Hippocampal formation (tissue), 2 donors: ENCODE results near the gene PTPRD.

Experiments used
- DNase-seq, 2 donors: peaks; one replicate each; lab custom pipeline; 2025; lab: John Stamatoyannopoulos, UW

Gene PTPRD

DNA sequence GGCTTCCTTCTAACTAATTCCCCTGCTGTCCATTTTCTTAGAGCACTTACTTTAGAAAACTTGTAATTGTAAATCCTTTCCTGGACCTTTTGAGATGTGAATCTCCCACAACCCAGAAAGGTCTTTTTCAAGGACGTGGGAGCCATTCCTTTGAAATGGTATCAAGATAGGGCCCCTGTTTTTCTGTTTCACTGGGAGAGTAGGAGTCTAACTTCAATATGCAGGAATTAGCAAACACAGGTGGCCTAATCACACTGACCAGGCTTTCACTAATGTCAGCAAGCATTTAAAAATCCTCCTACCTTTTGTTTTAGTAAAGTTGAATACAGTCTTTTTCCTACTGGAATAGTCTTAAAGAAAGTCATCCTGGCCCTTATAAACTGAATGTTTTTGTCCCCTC lies 558.3 kb downstream of the PTPRD start:
- no peak for DNase-seq

GRCh38 chr9:10052916-10053315 lies 559.9 kb downstream of the PTPRD start:
- no peak for DNase-seq

DNA sequence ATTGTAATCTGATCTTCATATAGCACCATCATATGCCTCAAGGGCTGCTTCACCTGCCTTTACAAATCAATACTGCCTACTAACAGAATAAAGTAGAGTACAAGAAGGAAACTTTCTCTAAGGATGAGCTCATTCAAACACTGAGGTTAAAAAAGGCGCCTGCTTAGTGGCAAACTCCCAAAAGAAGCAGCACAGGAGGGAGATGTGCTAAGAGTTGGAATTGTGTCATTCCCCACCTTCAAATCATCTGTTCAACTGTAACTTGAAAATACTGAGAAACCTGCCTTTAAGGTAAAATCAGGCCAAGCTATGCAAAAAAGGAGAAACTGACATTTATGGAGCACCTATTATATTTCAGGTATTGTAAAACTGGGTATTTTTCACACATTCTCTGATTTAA lies 560.6 kb downstream of the PTPRD start:
- DNase-seq: peak in 1 of 2 donors; percentile 30

DNA sequence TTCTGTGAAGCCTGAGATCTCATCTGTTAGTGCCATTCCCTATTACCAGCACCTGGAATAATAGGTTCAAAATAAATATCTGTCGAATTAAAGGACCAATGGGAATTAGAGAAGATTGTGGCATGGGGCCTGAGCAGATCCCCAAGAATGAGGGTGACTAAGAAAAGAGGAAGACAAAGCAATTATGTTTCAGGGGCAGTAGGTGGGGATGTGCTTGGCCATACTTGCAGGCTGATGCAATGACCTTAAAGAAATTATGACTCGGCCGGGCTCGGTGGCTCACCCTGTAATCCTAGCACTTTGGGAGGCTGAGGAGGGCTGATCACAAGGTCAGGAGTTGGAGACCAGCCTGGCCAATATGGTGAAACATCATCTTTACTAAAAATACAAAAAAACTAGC lies 562.8 kb downstream of the PTPRD start:
- no peak for DNase-seq

DNA sequence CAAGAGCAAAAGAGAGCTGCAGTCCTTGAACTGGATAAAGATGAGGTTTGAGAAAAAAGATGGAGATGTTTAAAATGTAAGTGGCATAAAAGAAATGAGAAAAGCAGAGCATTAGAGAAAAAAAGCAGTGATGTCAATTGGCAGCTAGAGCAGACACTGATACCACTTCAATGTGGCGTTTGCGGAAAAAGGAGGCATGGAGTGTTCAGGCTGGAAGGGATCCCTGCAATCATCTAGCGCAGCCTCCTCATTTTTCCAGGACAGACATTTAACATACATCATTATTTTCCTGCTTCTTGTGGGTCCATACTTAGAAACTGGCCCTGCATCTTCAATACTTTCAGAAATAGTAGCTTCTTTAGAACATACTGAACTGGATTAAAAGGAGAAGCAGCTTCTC lies 563.8 kb downstream of the PTPRD start:
- no peak for DNase-seq

DNA sequence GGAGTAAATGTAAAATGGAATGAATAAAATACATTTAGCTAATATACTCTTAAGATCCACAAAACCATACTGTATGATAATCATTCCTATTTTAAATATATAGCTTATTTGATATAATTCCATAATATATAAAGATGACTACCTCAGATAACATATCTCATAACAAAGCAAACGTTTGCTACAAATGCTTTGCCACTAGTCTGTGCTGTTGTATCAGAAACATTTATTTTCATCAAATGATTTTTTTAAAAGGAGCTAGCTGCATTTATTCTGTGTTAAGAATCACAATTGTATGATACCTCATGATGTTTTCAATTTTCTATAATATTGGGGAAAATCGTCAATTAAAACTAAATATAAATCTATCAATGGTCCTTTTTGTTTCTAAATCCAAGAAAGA lies 567.2 kb downstream of the PTPRD start:
- DNase-seq: peak in 1 of 2 donors; percentile 52

- no peak for DNase-seq
Measured at GRCh38 chr9:10041726-10042229, 571.0 kb downstream of the PTPRD start.

- DNase-seq: no peak
Measured at GRCh38 chr9:10036095-10036494, 576.7 kb downstream of the PTPRD start.

DNA sequence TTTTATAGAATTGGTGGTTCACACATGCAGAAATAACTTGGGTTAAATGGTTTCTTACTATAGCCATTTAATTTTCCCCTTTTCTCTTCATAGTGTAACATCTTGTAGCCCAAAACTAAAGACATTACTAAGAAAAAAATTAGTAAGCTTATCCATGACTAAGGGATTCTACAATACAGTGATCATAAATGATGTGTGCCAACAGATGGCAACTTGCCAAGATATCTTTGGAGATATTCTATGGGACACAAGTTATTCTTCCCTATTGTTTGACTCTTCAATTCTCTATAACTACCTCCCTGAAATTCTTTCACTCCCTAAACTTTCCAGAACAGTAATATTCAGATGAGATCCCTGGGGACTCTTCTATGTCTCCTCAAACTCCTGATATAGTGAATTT lies 580.6 kb downstream of the PTPRD start:
- no peak for DNase-seq

- no peak for DNase-seq
Measured at GRCh38 chr9:10026443-10026984, 586.3 kb downstream of the PTPRD start.

DNA sequence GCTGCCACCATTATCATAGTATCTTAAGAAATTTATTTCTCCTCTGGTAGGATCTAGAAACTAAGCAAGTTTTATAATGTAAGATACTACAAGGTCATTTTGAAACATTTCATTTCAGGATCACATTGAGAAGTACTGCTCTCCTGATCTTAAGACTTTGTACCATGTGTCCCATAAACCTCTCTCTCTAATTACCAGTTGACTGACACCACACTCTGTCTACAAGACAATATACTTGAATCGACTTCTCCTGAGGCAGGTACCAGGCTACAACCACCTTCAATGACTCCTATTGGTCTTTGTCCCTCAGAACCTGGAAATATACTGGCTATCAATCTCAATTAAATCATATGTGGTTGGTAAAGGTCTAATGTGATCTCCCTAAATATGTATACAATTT lies 597.0 kb downstream of the PTPRD start:
- DNase-seq: no peak

DNA sequence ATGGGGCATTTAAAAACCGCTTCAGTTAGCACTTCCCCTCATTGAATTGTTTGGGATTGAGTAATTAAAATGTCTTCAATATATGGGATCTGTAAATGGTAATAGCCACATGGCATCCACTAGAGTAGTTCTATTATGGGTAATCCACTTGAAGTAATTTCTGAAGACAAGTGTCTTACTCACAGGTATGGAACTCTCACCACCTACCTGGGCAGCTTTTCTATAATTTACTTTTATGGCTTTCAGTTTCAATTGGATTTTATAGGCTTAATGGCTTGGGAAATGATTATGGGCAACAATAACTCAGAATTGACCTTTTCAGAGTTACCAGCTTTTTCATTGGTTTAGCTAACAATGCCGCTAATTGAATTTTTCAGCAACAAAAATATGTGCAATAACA lies 597.9 kb downstream of the PTPRD start:
- no peak for DNase-seq

DNA sequence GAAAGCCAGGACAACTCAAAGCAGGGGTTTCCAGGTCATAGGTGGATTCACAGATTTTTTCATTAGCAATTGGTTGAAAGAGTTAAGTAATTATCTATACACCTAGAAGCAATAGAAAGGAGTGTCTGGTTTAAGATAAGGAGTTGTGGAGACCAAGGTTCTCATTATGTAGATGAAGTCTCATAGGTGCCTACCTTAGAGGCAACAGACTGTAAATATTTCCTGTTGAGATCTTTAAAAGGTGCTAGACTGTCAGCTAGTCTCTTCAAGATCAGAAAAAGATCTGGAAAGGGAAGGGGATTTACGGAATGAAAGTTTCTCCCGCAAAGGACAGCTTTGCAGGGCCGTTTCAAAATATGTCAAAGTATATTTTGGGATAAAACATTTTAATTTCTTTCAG lies 603.4 kb downstream of the PTPRD start:
- no peak for DNase-seq

DNA sequence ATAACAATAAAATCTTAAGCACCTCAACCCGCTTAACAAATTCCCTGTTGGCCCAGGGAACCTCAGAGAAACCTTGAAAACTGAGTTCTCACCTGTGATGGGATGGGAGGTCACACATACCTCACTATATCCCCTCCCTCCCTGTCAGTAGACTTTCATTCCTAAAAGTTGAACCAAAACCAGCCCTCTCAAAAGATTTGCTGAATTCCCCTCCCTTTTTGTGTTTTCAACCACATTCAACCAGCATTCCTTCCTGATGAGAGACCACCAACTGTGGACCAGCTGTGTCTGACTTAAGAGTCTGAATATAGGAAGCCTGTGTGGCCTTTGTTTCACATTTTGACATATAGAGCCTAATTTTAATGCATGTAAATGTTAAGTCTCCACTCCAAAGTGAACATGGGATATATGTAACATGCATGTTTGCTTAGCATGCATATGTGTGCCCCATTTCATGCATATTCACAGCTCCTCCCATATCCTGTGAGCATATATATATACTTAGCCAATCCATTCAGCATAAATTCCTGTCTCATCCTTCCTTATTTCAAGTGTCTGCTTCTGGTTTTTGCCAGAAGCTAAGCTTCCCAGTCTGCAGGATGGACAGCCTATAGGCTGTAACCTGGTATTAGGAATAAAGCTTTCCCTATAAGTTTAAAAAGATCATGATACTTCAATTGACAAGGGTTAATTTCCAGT lies 604.6 kb downstream of the PTPRD start:
- DNase-seq: no peak

GRCh38 chr9:10007356-10007755 lies 605.4 kb downstream of the PTPRD start:
- DNase-seq: no peak

DNA sequence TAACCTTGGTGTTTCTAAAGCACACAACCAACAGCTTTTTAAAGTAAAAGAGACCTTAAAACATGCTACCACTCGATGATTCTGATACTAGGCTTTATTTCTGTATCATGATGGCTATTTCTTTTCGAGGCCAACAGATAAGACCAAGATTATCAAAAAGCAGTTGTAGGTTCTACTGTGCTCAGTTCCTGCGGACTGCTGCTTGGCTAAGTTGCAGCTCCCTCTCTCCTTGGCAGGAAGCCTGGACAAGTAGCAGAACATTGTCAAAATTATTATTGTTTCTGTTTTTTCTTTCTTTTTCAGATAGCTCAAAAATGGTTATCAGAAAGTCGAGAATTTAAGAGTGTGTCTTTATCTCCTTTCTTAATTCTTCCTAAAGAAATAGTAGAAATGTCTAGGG lies 607.6 kb downstream of the PTPRD start:
- DNase-seq: no peak

DNA sequence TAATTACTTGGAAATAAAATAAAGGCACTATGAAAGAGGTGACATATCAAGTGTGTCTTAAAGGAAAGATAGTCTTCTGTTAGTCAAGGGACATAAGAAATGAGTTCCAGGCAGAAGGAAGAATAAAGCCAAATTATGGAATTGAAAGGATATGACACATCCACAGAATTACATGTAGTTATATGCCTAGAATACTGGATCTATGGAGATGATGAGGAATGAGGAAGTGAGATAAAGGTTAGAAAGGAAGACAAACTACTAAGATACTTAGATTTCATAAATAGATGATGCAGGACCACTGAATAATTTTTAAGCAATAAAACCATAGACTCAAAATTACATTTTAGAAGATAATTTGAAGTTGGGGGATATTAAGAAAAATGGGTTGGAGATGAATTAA lies 609.8 kb downstream of the PTPRD start:
- no peak for DNase-seq

- no peak for DNase-seq
Measured at GRCh38 chr9:10000669-10001068, 612.1 kb downstream of the PTPRD start.

- DNase-seq: no peak
Measured at GRCh38 chr9:9998491-9999287, 614.1 kb downstream of the PTPRD start.

GRCh38 chr9:9997585-9997984 lies 615.2 kb downstream of the PTPRD start:
- DNase-seq: no peak

DNA sequence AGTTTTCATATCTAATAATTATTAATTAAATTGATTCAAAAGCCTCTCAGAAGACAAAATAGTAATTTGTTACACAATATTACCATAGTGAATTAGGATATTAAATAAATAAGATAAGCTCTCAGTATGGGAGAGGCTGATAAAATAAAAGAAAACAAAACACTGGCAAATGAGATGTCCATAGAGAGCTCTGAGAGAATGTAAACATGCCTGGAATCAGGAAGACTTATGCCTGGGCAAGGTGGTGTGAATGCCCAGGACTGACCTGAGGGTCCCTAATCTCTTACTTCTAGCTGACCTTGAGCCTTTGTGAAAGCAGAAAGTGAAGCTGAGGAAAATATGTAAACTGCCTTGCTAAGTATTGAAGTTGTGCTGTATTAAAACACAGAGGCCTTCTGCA lies 616.5 kb downstream of the PTPRD start:
- DNase-seq: no peak

DNA sequence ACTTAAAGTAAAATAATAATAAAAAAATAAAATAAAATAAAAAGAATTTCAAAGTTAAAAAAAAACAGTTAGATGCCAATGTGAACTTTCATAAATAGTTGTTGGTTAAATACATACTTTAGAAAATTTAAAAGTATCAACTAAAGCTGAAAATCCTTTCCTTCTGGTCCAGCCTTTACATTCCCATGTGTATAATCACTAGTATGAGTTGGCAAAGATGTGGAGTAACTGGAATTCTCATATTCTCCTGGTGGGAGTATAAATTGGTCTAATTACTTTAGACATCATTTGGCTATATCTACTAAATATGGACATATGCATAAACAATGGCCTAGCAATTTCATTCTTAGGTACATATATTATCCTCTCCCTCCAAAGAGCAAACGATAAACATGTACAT lies 619.9 kb downstream of the PTPRD start:
- no peak for DNase-seq

GRCh38 chr9:9973062-9973461 lies 639.7 kb downstream of the PTPRD start:
- no peak for DNase-seq
